NCI-H187 (cell line): ENCODE data around the gene MUCL1.

Source experiments
- DNase-seq, 2 experiments: peaks; one replicate each; lab custom pipeline; 2025; lab: John Stamatoyannopoulos, UW

The MUCL1 gene

DNA sequence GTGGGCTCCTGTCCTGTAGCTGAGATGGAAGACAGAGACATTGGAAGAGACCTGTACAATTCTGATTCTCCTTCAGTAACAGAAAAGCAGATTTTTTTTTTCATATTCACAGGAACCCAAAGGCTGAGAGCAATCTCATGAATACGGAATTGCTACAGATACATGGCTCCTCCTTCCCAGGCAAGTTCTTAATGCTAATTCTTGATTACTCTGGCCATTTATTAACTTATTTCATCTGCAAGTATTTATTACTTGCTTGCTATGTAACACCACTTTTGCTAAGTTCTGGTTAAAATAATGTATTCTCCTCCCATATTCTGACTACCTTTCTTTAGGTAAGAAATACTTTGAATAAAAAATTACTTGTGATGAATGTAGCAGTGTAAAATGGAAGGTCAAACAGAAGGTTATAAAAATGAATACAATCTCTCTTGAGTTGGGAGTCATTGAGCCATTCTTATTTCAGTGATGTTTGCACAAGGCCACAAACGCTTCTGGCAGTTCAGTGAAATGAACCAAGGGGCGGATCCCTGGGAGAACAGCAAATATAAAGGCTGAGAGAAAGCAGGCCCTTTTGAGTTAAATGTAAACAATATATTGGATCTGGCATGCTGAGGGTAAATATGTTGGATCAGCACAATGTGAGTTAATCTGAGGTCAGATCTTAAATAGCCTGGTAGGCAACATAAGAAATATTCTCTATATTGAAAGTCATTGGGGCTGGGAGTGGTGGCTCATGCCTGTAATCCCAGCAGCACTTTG is 37.6 kb downstream of the MUCL1 start:
- DNase-seq, result peak; percentile 69 to 88
